NCI-H774 (cell line): ENCODE results near the gene DTNA.
"Not testable (repeated sequence)": the region's sequence is repeated elsewhere in the genome, so short reads cannot be mapped to it uniquely, and the experiment has no call there.

ENCODE experiments used
- DNase-seq: peaks from one replicate; lab custom pipeline; 2025; lab: John Stamatoyannopoulos, UW

Gene DTNA

GRCh38 chr18:34725737-34726136, 15.6 kb downstream of the DTNA start:
- DNase-seq: not testable (repeated sequence)

GRCh38 chr18:34726286-34727004, 16.3 kb downstream of the DTNA start:
- DNase-seq: no peak

GRCh38 chr18:34729264-34729663, 19.2 kb downstream of the DTNA start:
- DNase-seq: no peak

- no peak for DNase-seq
Observed at GRCh38 chr18:34729740-34730355, 19.8 kb downstream of the DTNA start.

GRCh38 chr18:34730774-34731173, 20.7 kb downstream of the DTNA start:
- DNase-seq: no peak

GRCh38 chr18:34734056-34734455, 24.0 kb downstream of the DTNA start:
- no peak for DNase-seq

- DNase-seq: not testable (repeated sequence)
Observed at GRCh38 chr18:34734526-34734925, 24.4 kb downstream of the DTNA start.

- DNase-seq: no peak
Observed at GRCh38 chr18:34738175-34738894, 28.2 kb downstream of the DTNA start.

GRCh38 chr18:34740101-34740500, 30.0 kb downstream of the DTNA start:
- no peak for DNase-seq

- DNase-seq: no peak
Observed at GRCh38 chr18:34740724-34741123, 30.6 kb downstream of the DTNA start.

GRCh38 chr18:34741401-34741800, 31.3 kb downstream of the DTNA start:
- DNase-seq: no peak

- no peak for DNase-seq
Observed at GRCh38 chr18:34742891-34743341, 32.8 kb downstream of the DTNA start.

GRCh38 chr18:34744569-34744968, 34.5 kb downstream of the DTNA start:
- no peak for DNase-seq

GRCh38 chr18:34746614-34747013, 36.5 kb downstream of the DTNA start:
- DNase-seq: no peak

- no peak for DNase-seq
Observed at GRCh38 chr18:34749721-34750120, 39.6 kb downstream of the DTNA start.

GRCh38 chr18:34752056-34752455, 42.0 kb downstream of the DTNA start:
- DNase-seq: no peak

GRCh38 chr18:34754300-34754699, 44.2 kb downstream of the DTNA start:
- no peak for DNase-seq

- no peak for DNase-seq
Observed at GRCh38 chr18:34757666-34758065, 47.6 kb downstream of the DTNA start.

- DNase-seq: no peak
Observed at GRCh38 chr18:34758378-34758948, 48.4 kb downstream of the DTNA start.

- no peak for DNase-seq
Observed at GRCh38 chr18:34760444-34760843, 50.3 kb downstream of the DTNA start.

- DNase-seq: no peak
Observed at GRCh38 chr18:34764451-34764850, 54.4 kb downstream of the DTNA start.

- no peak for DNase-seq
Observed at GRCh38 chr18:34767601-34768027, 57.5 kb downstream of the DTNA start.

- DNase-seq: no peak
Observed at GRCh38 chr18:34771958-34772357, 61.9 kb downstream of the DTNA start.
